GM12878 (cell line): ENCODE results near the gene ADGRV1. TPM values are rescaled to one million over a fixed set of nuclear protein-coding genes. Genes with fewer than 3 reads are reported as not detected.

Experiments used
- ATAC-seq: fragments of 200-7000 bp; cut with Tn5 transposase; 3 replicates; pipeline ENCODE4 v1.9.1; 2020; ENCODE audit warnings: mild to moderate bottlenecking, moderate library complexity
- BruUV-seq: library from RNA; stranded (reverse); fragments of 400-500 nt; replicated peaks from 2 replicates; lab custom pipeline; 2021; lab: Mats Ljungman, UMichigan
- CTCF ChIA-PET: fragments of 300-600 bp; sonication (Branson Sonifier 250); formaldehyde crosslinking; extraction: SDS; loops from one replicate; lab custom pipeline; 2021; ENCODE audit warnings: inconsistent platforms; lab: Yijun Ruan, JAX
- POLR2A ChIA-PET: fragments of 350-600 bp; formaldehyde crosslinking; extraction: SDS; loops from one replicate; lab custom pipeline; 2021; ENCODE audit warnings: inconsistent platforms; lab: Charles Lee
- RAD21 ChIA-PET: fragments of 300-600 bp; sonication (Branson Sonifier 250); formaldehyde crosslinking; loops from one replicate; lab custom pipeline; 2023; ENCODE audit warnings: antibody characterized with exemption; ENCODE audit not compliant: unreplicated experiment; lab: Charles Lee
- SMC1A ChIA-PET: fragments of 300-600 bp; sonication (Branson Sonifier 250); formaldehyde crosslinking; loops from one replicate; lab custom pipeline; 2023; ENCODE audit not compliant: unreplicated experiment, uncharacterized antibody; lab: Charles Lee
- DNase-seq: peaks from one replicate; pipeline ENCODE4 v3.0.0-alpha.2; 2011; ENCODE audit warnings: low read depth, low spot score
- FAIRE-seq: peaks from 3 replicates; lab custom pipeline; 2011; peaks lifted over from hg19 to GRCh38; lab: Jason Lieb, UNC
- H2AFZ ChIP-seq: 2 replicates; pipeline ENCODE4 v1.6.0; 2011; ENCODE audit warnings: low read depth, low read length, control low read depth; ENCODE audit not compliant: control insufficient read depth
- H3K27ac ChIP-seq: 2 replicates; pipeline ENCODE4 v1.5.1; 2011; ENCODE audit warnings: control low read depth; ENCODE audit not compliant: control insufficient read depth, insufficient read depth
- H3K27me3 ChIP-seq, 2 experiments: replicated peaks in 1 of 2; 2 replicates each; pipeline versions ENCODE4 v1.6.0 to v1.6.1; 2011; ENCODE audit warnings: low read length in 1 of 2; ENCODE audit not compliant: control insufficient read depth in 2 of 2, insufficient read depth in 2 of 2
- H3K36me3 ChIP-seq, 2 experiments: 2 replicates each; pipeline ENCODE4 v1.5.1; 2011; ENCODE audit warnings: low read length in 1 of 2; ENCODE audit not compliant: control insufficient read depth in 2 of 2, insufficient read depth in 2 of 2
- H3K4me1 ChIP-seq: 2 replicates; pipeline ENCODE4 v1.6.1; 2011; ENCODE audit warnings: mild to moderate bottlenecking, low read length, moderate library complexity, mixed read lengths; ENCODE audit not compliant: control insufficient read depth, insufficient read depth
- H3K4me2 ChIP-seq: 2 replicates; pipeline ENCODE4 v1.6.0; 2011; ENCODE audit warnings: control low read depth; ENCODE audit not compliant: control insufficient read depth, insufficient read depth
- H3K4me3 ChIP-seq: fragments of 200-600 bp; sonication (generic); 2 replicates; pipeline ENCODE4 v1.5.1; 2016
- H3K79me2 ChIP-seq: 2 replicates; pipeline ENCODE4 v1.6.0; 2011; ENCODE audit warnings: low read length; ENCODE audit not compliant: control insufficient read depth, insufficient read depth
- H3K9ac ChIP-seq: 2 replicates; pipeline ENCODE4 v1.8.0; 2011; ENCODE audit warnings: low read length, control low read depth, mixed read lengths; ENCODE audit not compliant: control insufficient read depth, insufficient read depth
- H3K9me3 ChIP-seq: replicated peaks from 3 replicates; pipeline ENCODE4 v1.5.1; 2011; ENCODE audit warnings: mild to moderate bottlenecking, low read length; ENCODE audit not compliant: control insufficient read depth, insufficient read depth
- H4K20me1 ChIP-seq: 2 replicates; pipeline ENCODE4 v1.6.0; 2011; ENCODE audit not compliant: control insufficient read depth, insufficient read depth
- ATF7 ChIP-seq: fragments of 450-650 bp; IDR thresholded peaks from 2 replicates; pipeline ENCODE4 v1.6.1; 2016; ENCODE audit warnings: low read depth, mild to moderate bottlenecking
- CBX5 ChIP-seq: sonication (generic); IDR thresholded peaks from 2 replicates; pipeline ENCODE4 v1.6.1; 2016; ENCODE audit warnings: low read depth, moderate library complexity, mild to moderate bottlenecking, inconsistent platforms
- ESRRA ChIP-seq: IDR thresholded peaks from 2 replicates; pipeline ENCODE4 v1.6.1; 2012; ENCODE audit warnings: mild to moderate bottlenecking, low read length, improper control_type of control experiment
- HDAC6 ChIP-seq: fragments of 200-600 bp; sonication (generic); IDR thresholded peaks from one replicate; pipeline ENCODE4 v1.8.0; 2017; ENCODE audit warnings: antibody characterized with exemption; ENCODE audit not compliant: unreplicated experiment
- SMAD1 ChIP-seq: fragments of 450-650 bp; IDR thresholded peaks from 2 replicates; pipeline ENCODE4 v1.6.1; 2018; ENCODE audit warnings: mild to moderate bottlenecking, low read depth; ENCODE audit not compliant: partially characterized antibody
- STAT1 ChIP-seq: fragments of 450-650 bp; conservative IDR thresholded peaks from 2 replicates; pipeline ENCODE4 v1.6.1; 2014; ENCODE audit warnings: antibody characterized with exemption, mild to moderate bottlenecking
- SUPT20H ChIP-seq: IDR thresholded peaks from 2 replicates; pipeline ENCODE4 v1.6.1; 2011; ENCODE audit warnings: low read depth, mild to moderate bottlenecking, low read length, moderate library complexity, borderline replicate concordance; ENCODE audit not compliant: control insufficient read depth
- ZNF274 ChIP-seq: IDR thresholded peaks from one replicate; pipeline ENCODE4 v1.8.0; 2011; ENCODE audit not compliant: insufficient read length, insufficient read depth
- WGBS: methylation state at CpG from one replicate; pipeline ENCODE4 v1.1.6; 2016; ENCODE audit warnings: low lambda C conversion rate; ENCODE audit not compliant: insufficient replicate concordance, insufficient coverage; ENCODE audit errors: missing lambda C conversion rate; 5-methylcytosine and 5-hydroxymethylcytosine counted together
- in situ Hi-C: fragments of 300-500 bp; cut with MboI; formaldehyde crosslinking; loops from 9 replicates; pipeline ENCODE4 v1.14.3; 2018; ENCODE audit warnings: mixed read lengths
- intact Hi-C: fragments of 100-400 bp; cut with micrococcal nuclease; formaldehyde crosslinking; loops from one replicate; pipeline ENCODE4 v1.14.2; 2022; ENCODE audit not compliant: unreplicated experiment
- polyA plus RNA-seq, 11 experiments: library from polyadenylated mRNA; depleted of rRNA in 4 of 11; unstranded in 6 of 11; stranded (reverse) in 5 of 11; fragments of >200 nt; fragmentation: Nextera tagmentation in 4 of 11; fragmentation: Illumina TruSeq in 1 of 11; extraction: Ambion mirVana in 4 of 11; extraction: Trizol in 1 of 11; gene quantifications; 1 replicate in 1 of 11; 2 replicates in 10 of 11; pipeline versions ENCODE4 v1.2.1 to v1.2.3, GENCODE V29; 2011 to 2016; ENCODE audit warnings: inconsistent platforms in 2 of 11, missing spikeins in 2 of 11, low read depth in 1 of 11
- total RNA-seq, 4 experiments: library from RNA; depleted of rRNA in 3 of 4; stranded (reverse); fragments of >200 nt in 3 of 4; fragmentation: Illumina TruSeq in 1 of 4; extraction: Trizol in 1 of 4; gene quantifications; 2 replicates each; pipeline versions ENCODE4 v1.2.1 to v1.2.3, GENCODE V29; 2013 to 2021
- TF ChIP-seq, protein P1 (sequence below): fragments of 450-650 bp; IDR thresholded peaks from 2 replicates; pipeline ENCODE4 v1.6.1; 2018; ENCODE audit warnings: mild to moderate bottlenecking, low read depth, moderate library complexity; ENCODE audit not compliant: partially characterized antibody

The ADGRV1 gene
- total and polyA plus RNA-seq, 10 of the 15 experiments (the other 5 are each of a cell fraction or from before 2014, with no cell fraction given) = 0.04 to 8.1 (median 0.16) TPM; not detected in 1

DNA sequence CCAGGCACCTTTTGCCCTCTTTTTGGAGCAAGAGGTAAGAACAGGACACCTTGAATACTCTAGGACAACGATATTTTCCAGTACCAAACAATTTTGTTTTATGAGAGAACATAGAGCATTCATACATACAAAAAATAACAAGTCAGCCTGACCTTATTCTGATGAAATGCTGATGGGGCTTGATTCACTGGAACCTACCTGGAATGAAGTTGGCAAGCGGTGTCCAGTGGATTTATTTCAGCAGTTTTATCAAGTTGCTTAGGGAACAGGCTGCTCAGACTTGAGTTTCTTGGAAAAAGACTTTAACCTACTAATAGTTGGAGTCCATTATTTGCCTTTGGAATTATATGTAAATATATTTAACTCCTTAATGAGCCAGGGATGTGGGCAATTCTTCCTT lies 502.5 kb downstream of the ADGRV1 start:
- Histone ChIP-seq H3K4me3 (no peak overlapping the region), H3K4me1 (peaks cover 15% of the 10 kb centered on the region), H2AFZ (no peak overlapping the region), H3K27ac (no peak overlapping the region), H3K9ac (no peak overlapping the region), H3K4me2 (no peak overlapping the region), H3K9me3 (peaks cover 2% of the 10 kb centered on the region; the same call in 1 of the 3 replicates), H4K20me1 (no peaks in the 10 kb centered on the region), H3K27me3 (no peaks in the 10 kb centered on the region), H3K36me3 (no peaks in the 10 kb centered on the region), H3K79me2 (no peaks in the 10 kb centered on the region)
- CTCF ChIA-PET = interaction anchor here (0.6 to 1.6 kb wide), 3 partner anchors 8 to 324 kb away, joined by 3 to 4 read pairs (median 4); no protein-coding TSS in a partner anchor
- POLR2A ChIA-PET = no interaction called here
- intact Hi-C loops = loop anchor here (5.0 kb wide), 1 partner anchor 101 kb away; no protein-coding TSS in a partner anchor
- no TSS peak for BruUV-seq
- WGBS = 48% methylated on average over 2 of the region's 2 CpGs
- in situ Hi-C loops = no loop called here
- SMC1A ChIA-PET = interaction anchor here (1.0 kb wide), 1 partner anchor 11 kb away, joined by 5 read pairs; no protein-coding TSS in a partner anchor
- no peak for TF ChIP-seq HDAC6
- no peak for TF ChIP-seq ATF7
- TF ChIP-seq ZNF274 = no peak
- TF ChIP-seq ESRRA = no peak
- no peak for TF ChIP-seq SMAD1
- no peak for TF ChIP-seq STAT1
- TF ChIP-seq SUPT20H = no peak
- TF ChIP-seq, protein P1, sequence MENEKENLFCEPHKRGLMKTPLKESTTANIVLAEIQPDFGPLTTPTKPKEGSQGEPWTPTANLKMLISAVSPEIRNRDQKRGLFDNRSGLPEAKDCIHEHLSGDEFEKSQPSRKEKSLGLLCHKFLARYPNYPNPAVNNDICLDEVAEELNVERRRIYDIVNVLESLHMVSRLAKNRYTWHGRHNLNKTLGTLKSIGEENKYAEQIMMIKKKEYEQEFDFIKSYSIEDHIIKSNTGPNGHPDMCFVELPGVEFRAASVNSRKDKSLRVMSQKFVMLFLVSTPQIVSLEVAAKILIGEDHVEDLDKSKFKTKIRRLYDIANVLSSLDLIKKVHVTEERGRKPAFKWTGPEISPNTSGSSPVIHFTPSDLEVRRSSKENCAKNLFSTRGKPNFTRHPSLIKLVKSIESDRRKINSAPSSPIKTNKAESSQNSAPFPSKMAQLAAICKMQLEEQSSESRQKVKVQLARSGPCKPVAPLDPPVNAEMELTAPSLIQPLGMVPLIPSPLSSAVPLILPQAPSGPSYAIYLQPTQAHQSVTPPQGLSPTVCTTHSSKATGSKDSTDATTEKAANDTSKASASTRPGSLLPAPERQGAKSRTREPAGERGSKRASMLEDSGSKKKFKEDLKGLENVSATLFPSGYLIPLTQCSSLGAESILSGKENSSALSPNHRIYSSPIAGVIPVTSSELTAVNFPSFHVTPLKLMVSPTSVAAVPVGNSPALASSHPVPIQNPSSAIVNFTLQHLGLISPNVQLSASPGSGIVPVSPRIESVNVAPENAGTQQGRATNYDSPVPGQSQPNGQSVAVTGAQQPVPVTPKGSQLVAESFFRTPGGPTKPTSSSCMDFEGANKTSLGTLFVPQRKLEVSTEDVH = no peak
- no peak for TF ChIP-seq CBX5
- RAD21 ChIA-PET = no interaction called here
- ATAC-seq (no peak), FAIRE-seq (no peak), DNase-seq (no peak)
